NCI-H446 (cell line): Measurements from ENCODE around the gene NBDY.
"Not testable (repeated sequence)": the region's sequence is repeated elsewhere in the genome, so short reads cannot be mapped to it uniquely, and the experiment has no call there.

Experiments
- DNase-seq, 2 experiments: peaks; one replicate each; lab custom pipeline; 2025; lab: John Stamatoyannopoulos, UW

The NBDY gene

GRCh38 chrX:56764153-56764974 is 35.3 kb downstream of the NBDY start:
- no peak for DNase-seq

- no peak for DNase-seq
Measured at GRCh38 chrX:56764975-56765791, 36.1 kb downstream of the NBDY start.

- no peak for DNase-seq
Measured at GRCh38 chrX:56765811-56766553, 36.9 kb downstream of the NBDY start.

- no peak for DNase-seq
Measured at GRCh38 chrX:56766554-56767347, 37.7 kb downstream of the NBDY start.

- not testable (repeated sequence) for DNase-seq
Measured at GRCh38 chrX:56767348-56768119, 38.5 kb downstream of the NBDY start.

- DNase-seq: not testable (repeated sequence)
Measured at GRCh38 chrX:56768120-56768660, 39.1 kb downstream of the NBDY start.

- DNase-seq: not testable (repeated sequence)
Measured at GRCh38 chrX:56772675-56773521, 43.9 kb downstream of the NBDY start.

GRCh38 chrX:56773522-56774060 is 44.5 kb downstream of the NBDY start:
- DNase-seq: not testable (repeated sequence)

- not testable (repeated sequence) for DNase-seq
Measured at GRCh38 chrX:56778099-56778923, 49.3 kb downstream of the NBDY start.

- not testable (repeated sequence) for DNase-seq
Measured at GRCh38 chrX:56778924-56779468, 50.0 kb downstream of the NBDY start.

GRCh38 chrX:56780681-56781649 is 51.9 kb downstream of the NBDY start:
- DNase-seq: not testable (repeated sequence)

GRCh38 chrX:56782352-56782751 is 53.3 kb downstream of the NBDY start:
- DNase-seq: no peak

GRCh38 chrX:56782791-56783449 is 53.9 kb downstream of the NBDY start:
- no peak for DNase-seq

- DNase-seq: no peak
Measured at GRCh38 chrX:56783450-56783831, 54.4 kb downstream of the NBDY start.

GRCh38 chrX:56783996-56784620 is 55.1 kb downstream of the NBDY start:
- DNase-seq: no peak

GRCh38 chrX:56784666-56785065 is 55.6 kb downstream of the NBDY start:
- DNase-seq: no peak
